GM18519 (cell line): ENCODE data around the gene ACSS2.

Experiments used
- ATAC-seq: cut with Tn5 transposase; IDR thresholded peaks from one replicate; pipeline ENCODE4 v1.9.1; 2021; ENCODE audit warnings: mild to moderate bottlenecking, moderate library complexity; ENCODE audit not compliant: unreplicated experiment, low FRiP score

The ACSS2 gene

GRCh38 chr20:34970846-34971560 lies 94.6 kb downstream of the ACSS2 start:
- ATAC-seq, result no peak

DNA sequence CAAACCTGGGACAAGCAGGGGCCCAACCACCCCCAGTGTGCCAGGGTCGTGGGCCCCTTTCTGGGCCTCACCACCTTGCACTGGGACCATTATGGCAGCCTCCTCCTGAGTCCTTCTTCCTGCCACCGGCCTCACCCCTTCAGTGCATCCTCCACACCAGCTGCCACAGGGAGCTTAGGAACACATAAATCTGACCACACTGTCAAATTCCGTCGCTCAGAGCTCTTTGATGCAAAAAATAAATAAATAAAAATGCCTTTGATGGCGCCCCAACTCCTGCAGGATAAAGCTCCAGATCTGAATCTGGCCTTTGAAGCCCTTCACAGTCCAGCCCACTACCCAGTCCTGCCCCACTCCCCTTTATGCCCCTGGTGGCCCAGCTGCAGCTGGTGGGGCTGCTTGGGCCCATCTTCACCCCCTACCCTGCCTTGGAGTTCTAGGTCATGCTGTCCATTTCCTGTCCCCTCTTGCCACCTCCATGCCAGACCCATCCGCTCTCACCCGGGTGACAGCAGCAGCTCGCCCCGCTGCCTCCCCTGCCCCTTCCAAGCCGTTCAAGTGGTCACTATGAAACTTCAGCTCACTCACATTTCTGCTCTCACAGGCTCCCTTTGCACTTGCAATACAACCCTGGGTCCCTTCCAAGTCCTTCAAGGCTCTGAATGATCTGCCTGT lies 95.3 kb downstream of the ACSS2 start:
- ATAC-seq, result no peak

GRCh38 chr20:34974246-34974645 lies 97.8 kb downstream of the ACSS2 start:
- no peak for ATAC-seq

- ATAC-seq, result no peak
Measured at GRCh38 chr20:34976286-34976685, 99.9 kb downstream of the ACSS2 start.
